Measurements from ENCODE around the gene RABGAP1L.

GRCh38 chr1:174134003-174134659 lies 25.2 kb upstream of the RABGAP1L start:
- TF ChIP-seq POLR2AphosphoS5 (IDR thresholded peaks at IDR 0.05) (no peak), POLR2A (IDR thresholded peaks at IDR 0.05) (no peak)
